SK-N-SH (cell line): Measurements from ENCODE around the gene RASEF. TPM values are rescaled to one million over a fixed set of nuclear protein-coding genes. Genes with fewer than 3 reads are reported as not detected.
A peak's percentile ranks its signal among the peaks of the same experiment; 100 is the strongest.

Experiments
- CTCF ChIA-PET: fragments of 300-600, 350-600 bp; formaldehyde crosslinking; extraction: SDS; loops from one replicate; lab custom pipeline; 2021; lab: Yijun Ruan, JAX
- POLR2A ChIA-PET: fragments of 350-600 bp; sonication (Branson Sonifier 250); formaldehyde crosslinking; extraction: SDS; loops from one replicate; lab custom pipeline; 2020; ENCODE audit warnings: antibody characterized with exemption, inconsistent platforms; lab: Yijun Ruan, JAX
- DNase-seq: peaks from one replicate; pipeline ENCODE4 v3.0.0; 2012
- H2AFZ ChIP-seq: fragments of 200-600 bp; sonication (generic); 2 replicates; pipeline ENCODE4 v1.8.1; 2016; ENCODE audit warnings: antibody characterized with exemption, mild to moderate bottlenecking, low read depth
- H3F3A ChIP-seq: fragments of 200-600 bp; sonication (generic); replicated peaks from 2 replicates; pipeline ENCODE3; 2016; ENCODE audit warnings: antibody characterized with exemption, mild to moderate bottlenecking; ENCODE audit not compliant: insufficient read depth
- H3K27ac ChIP-seq, 2 experiments: fragments of 200-500 bp in 1 of 2; fragments of 200-600 bp in 1 of 2; sonication (Bioruptor generic) in 1 of 2; sonication (generic), shearing (Covaris generic) in 1 of 2; 2 replicates each; pipeline versions ENCODE4 v1.5.1 to v1.6.1; 2014 to 2016; ENCODE audit warnings: low read depth in 2 of 2, inconsistent platforms in 1 of 2, low read length in 1 of 2, mild to moderate bottlenecking in 1 of 2, mixed read lengths in 1 of 2
- H3K27me3 ChIP-seq: fragments of 200-600 bp; sonication (generic), shearing (Covaris generic); 2 replicates; pipeline ENCODE4 v1.6.1; 2016; ENCODE audit warnings: mixed run types; ENCODE audit not compliant: insufficient read depth
- H3K36me3 ChIP-seq, 2 experiments: fragments of 200-500 bp in 1 of 2; fragments of 200-600 bp in 1 of 2; sonication (Bioruptor generic) in 1 of 2; sonication (generic) in 1 of 2; replicated peaks in 1 of 2; 2 replicates each; pipeline versions ENCODE3 to v1.5.1; 2014 to 2016; ENCODE audit warnings: low read length in 1 of 2, mild to moderate bottlenecking in 1 of 2; ENCODE audit not compliant: insufficient read depth in 2 of 2, control insufficient read depth in 1 of 2
- H3K4me1 ChIP-seq, 2 experiments: fragments of 200-500 bp in 1 of 2; fragments of 200-600 bp in 1 of 2; sonication (Bioruptor generic) in 1 of 2; sonication (generic), shearing (Covaris generic) in 1 of 2; 2 replicates each; pipeline versions ENCODE4 v1.5.1 to v1.6.1; 2014 to 2016; ENCODE audit warnings: low read depth in 1 of 2, low read length in 1 of 2, mixed run types in 1 of 2; ENCODE audit not compliant: insufficient read depth in 2 of 2, control insufficient read depth in 1 of 2
- H3K4me2 ChIP-seq: fragments of 200-600 bp; sonication (generic), shearing (Covaris generic); 2 replicates; pipeline ENCODE4 v1.6.1; 2017; ENCODE audit warnings: mixed run types
- H3K4me3 ChIP-seq, 2 experiments: fragments of 200-500 bp in 1 of 2; fragments of 200-600 bp in 1 of 2; sonication (Bioruptor generic) in 1 of 2; sonication (generic), shearing (Covaris generic) in 1 of 2; 2 replicates each; pipeline versions ENCODE4 v1.5.1 to v1.8.1; 2014 to 2016; ENCODE audit warnings: low read depth in 2 of 2, inconsistent platforms in 1 of 2, low read length in 1 of 2, mild to moderate bottlenecking in 1 of 2, mixed read lengths in 1 of 2, moderate library complexity in 1 of 2
- H3K79me2 ChIP-seq: fragments of 200-600 bp; sonication (generic); 2 replicates; pipeline ENCODE4 v1.8.1; 2017; ENCODE audit warnings: mild to moderate bottlenecking; ENCODE audit not compliant: insufficient read depth
- H3K9ac ChIP-seq: fragments of 200-600 bp; sonication (generic); 2 replicates; pipeline ENCODE4 v1.6.1; 2017; ENCODE audit warnings: mixed run types
- H3K9me2 ChIP-seq: fragments of 200-600 bp; sonication (generic); 2 replicates; pipeline ENCODE4 v1.6.1; 2017; ENCODE audit warnings: mixed run types
- H3K9me3 ChIP-seq: fragments of 200-600 bp; sonication (generic); 2 replicates; pipeline ENCODE4 v1.6.1; 2017; ENCODE audit warnings: mixed run types, mild to moderate bottlenecking, moderate library complexity
- H4K20me1 ChIP-seq: fragments of 200-600 bp; sonication (generic); 2 replicates; pipeline ENCODE4 v1.6.1; 2017; ENCODE audit warnings: mild to moderate bottlenecking, mixed run types; ENCODE audit not compliant: insufficient read depth
- CHD2 ChIP-seq: fragments of 150-350 bp; IDR thresholded peaks from 2 replicates; pipeline ENCODE4 v1.6.1; 2018; ENCODE audit warnings: low read length; ENCODE audit not compliant: partially characterized antibody
- EZH2phosphoT487 ChIP-seq: fragments of 200-600 bp; sonication (generic); IDR thresholded peaks from 2 replicates; pipeline ENCODE4 v1.6.1; 2017; ENCODE audit warnings: low read depth, mixed run types, mild to moderate bottlenecking, antibody characterized with exemption, moderate library complexity, borderline replicate concordance
- FOSL2 ChIP-seq: IDR thresholded peaks from 2 replicates; pipeline ENCODE4 v1.4.0; 2012; ENCODE audit warnings: low read depth, mild to moderate bottlenecking, moderate library complexity, borderline replicate concordance
- FOXJ3 ChIP-seq: sonication (generic); formaldehyde crosslinking; IDR thresholded peaks from 2 replicates; pipeline ENCODE4 v1.5.1; 2020; ENCODE audit warnings: mild to moderate bottlenecking, missing genetic modification reagents
- FOXM1 ChIP-seq: IDR thresholded peaks from 2 replicates; pipeline ENCODE4 v1.4.0; 2012; ENCODE audit warnings: low read depth, mild to moderate bottlenecking
- MXI1 ChIP-seq: IDR thresholded peaks from 2 replicates; pipeline ENCODE4 v1.6.1; 2012; ENCODE audit warnings: mild to moderate bottlenecking, low read depth, low read length, improper control_type of control experiment
- POLR2AphosphoS5 ChIP-seq: IDR thresholded peaks from 2 replicates; pipeline ENCODE4 v1.6.1; 2012; ENCODE audit warnings: low read depth, low read length
- RAD21 ChIP-seq: IDR thresholded peaks from 2 replicates; pipeline ENCODE4 v1.6.1; 2012; ENCODE audit warnings: mild to moderate bottlenecking, low read length
- RFX5 ChIP-seq: IDR thresholded peaks from 2 replicates; pipeline ENCODE4 v1.6.1; 2012; ENCODE audit warnings: mild to moderate bottlenecking, improper control_type of control experiment, low read length
- TEAD4 ChIP-seq: IDR thresholded peaks from 2 replicates; pipeline ENCODE4 v1.4.0; 2012; ENCODE audit warnings: mild to moderate bottlenecking, borderline replicate concordance; ENCODE audit not compliant: insufficient read depth
- WGBS: methylation state at CpG from one replicate; pipeline ENCODE4 v1.1.6; 2017; ENCODE audit warnings: low lambda C conversion rate; 5-methylcytosine and 5-hydroxymethylcytosine counted together
- polyA plus RNA-seq, 3 experiments: library from polyadenylated mRNA; depleted of rRNA; stranded (reverse); fragments of >200 nt; gene quantifications; 2 replicates each; pipeline ENCODE4 v1.2.3, GENCODE V29; 2012
- TF ChIP-seq, protein P1 (sequence below): fragments of 150-350 bp; IDR thresholded peaks from 2 replicates; pipeline ENCODE4 v1.6.1; 2016; ENCODE audit warnings: mild to moderate bottlenecking, low read depth, low read length
- TF ChIP-seq, protein P2 (sequence below): IDR thresholded peaks from 2 replicates; pipeline ENCODE4 v1.4.0; 2012; ENCODE audit warnings: low read depth, borderline replicate concordance
- TF ChIP-seq, protein P3 (sequence below): fragments of 150-350 bp; IDR thresholded peaks from 2 replicates; pipeline ENCODE4 v1.6.1; 2017; ENCODE audit warnings: antibody characterized with exemption, low read length, low read depth, borderline replicate concordance
- TF ChIP-seq, protein P4 (sequence below): IDR thresholded peaks from 2 replicates; pipeline ENCODE4 v1.6.1; 2012; ENCODE audit warnings: mild to moderate bottlenecking, low read depth, low read length, moderate library complexity

The RASEF gene
- polyA plus RNA-seq, 1 of the 3 experiments (the other 2 are of a cell fraction): not detected

DNA sequence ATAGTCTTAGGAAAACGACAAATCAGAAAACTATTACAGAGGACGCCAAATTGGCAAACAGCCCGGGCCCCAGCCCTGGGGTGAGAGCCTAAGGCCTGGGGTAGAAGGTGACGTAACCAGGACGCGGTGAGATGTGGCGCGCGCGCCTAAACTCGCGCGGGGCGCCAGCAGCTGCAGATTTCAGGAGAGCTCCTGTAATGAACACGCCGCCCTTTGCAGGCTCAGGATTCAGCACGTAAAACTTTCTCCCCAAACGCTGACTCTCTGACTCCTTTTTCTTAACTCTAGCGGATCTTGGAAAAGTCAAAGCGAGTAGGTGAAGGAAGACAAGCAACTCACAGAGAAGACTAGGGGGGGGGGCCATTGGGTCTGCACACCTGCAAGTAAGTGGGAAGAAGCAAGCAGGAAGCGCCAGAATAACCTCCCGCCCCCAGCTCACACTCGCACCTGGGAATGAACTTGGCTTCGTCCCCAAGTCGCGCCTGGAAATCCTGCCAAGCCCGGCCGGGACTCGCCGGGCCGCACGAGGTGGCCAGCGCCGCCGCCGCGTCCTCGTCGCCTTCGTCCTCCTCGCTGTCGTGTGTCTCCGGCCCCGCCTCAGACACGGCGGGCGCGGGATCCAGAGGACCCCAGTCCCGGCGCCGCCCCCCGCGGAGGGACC lies 822 bp downstream of the RASEF start:
- CTCF ChIA-PET: interaction anchor here (0.6 to 1.5 kb wide), 9 partner anchors 14 to 456 kb away, joined by 3 to 5 read pairs (median 3); no protein-coding TSS in a partner anchor
- DNase-seq: peak; percentile 65

DNA sequence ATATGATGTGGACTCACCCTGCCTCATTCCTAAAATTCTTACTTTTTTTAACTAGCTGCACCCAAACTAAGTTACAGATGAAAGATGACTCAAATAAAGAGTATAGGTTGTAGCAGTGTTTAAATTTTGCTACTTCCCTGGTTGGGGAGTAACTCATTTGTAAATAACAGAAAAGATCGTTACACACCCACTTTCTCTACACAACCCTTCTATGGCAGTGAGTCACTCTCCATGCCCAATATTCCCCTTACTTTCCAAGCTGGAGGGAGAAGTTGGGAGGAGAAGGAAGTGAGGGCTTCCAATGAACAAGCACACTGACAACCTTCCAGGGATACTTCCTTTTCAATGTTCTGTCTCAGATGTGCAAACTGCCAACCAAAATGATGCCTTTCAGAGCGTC lies 1.9 kb downstream of the RASEF start:
- no peaks in the 10 kb centered on the region for H3K9me2 ChIP-seq
- H3K4me2 ChIP-seq: no peak overlapping the region
- H3K9ac ChIP-seq: no peak overlapping the region
- H3K79me2 ChIP-seq: no peaks in the 10 kb centered on the region
- no peaks in the 10 kb centered on the region for H4K20me1 ChIP-seq
- peaks cover 0 to 17% of the 10 kb centered on the region in 2 experiments; a peak in 2 of 4 replicates for H3K4me1 ChIP-seq
- H3K27ac ChIP-seq: no peak overlapping the region; a peak in 1 of 4 replicates
- peaks cover 19% of the 10 kb centered on the region; the same call in 1 of the 2 replicates for H3K27me3 ChIP-seq
- 77% methylated on average over 2 of the region's 2 CpGs for WGBS
- no peak for DNase-seq
- no peaks in the 10 kb centered on the region for H3K9me3 ChIP-seq
- POLR2A ChIA-PET: no interaction called here
- H2AFZ ChIP-seq: no peak overlapping the region
- H3F3A ChIP-seq: no peaks in the 10 kb centered on the region
- no peaks in the 10 kb centered on the region for H3K36me3 ChIP-seq
- no peak for TF ChIP-seq RAD21
- TF ChIP-seq, protein P1, sequence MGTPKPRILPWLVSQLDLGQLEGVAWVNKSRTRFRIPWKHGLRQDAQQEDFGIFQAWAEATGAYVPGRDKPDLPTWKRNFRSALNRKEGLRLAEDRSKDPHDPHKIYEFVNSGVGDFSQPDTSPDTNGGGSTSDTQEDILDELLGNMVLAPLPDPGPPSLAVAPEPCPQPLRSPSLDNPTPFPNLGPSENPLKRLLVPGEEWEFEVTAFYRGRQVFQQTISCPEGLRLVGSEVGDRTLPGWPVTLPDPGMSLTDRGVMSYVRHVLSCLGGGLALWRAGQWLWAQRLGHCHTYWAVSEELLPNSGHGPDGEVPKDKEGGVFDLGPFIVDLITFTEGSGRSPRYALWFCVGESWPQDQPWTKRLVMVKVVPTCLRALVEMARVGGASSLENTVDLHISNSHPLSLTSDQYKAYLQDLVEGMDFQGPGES: no peak
- TF ChIP-seq EZH2phosphoT487: no peak
- no peak for TF ChIP-seq TEAD4
- TF ChIP-seq FOSL2: no peak
- TF ChIP-seq CHD2: no peak
- no peak for TF ChIP-seq MXI1
- TF ChIP-seq, protein P2, sequence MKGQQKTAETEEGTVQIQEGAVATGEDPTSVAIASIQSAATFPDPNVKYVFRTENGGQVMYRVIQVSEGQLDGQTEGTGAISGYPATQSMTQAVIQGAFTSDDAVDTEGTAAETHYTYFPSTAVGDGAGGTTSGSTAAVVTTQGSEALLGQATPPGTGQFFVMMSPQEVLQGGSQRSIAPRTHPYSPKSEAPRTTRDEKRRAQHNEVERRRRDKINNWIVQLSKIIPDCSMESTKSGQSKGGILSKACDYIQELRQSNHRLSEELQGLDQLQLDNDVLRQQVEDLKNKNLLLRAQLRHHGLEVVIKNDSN: no peak
- TF ChIP-seq FOXJ3 (CRISPR knock-in tag): no peak
- TF ChIP-seq, protein P3, sequence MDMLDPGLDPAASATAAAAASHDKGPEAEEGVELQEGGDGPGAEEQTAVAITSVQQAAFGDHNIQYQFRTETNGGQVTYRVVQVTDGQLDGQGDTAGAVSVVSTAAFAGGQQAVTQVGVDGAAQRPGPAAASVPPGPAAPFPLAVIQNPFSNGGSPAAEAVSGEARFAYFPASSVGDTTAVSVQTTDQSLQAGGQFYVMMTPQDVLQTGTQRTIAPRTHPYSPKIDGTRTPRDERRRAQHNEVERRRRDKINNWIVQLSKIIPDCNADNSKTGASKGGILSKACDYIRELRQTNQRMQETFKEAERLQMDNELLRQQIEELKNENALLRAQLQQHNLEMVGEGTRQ: no peak
- TF ChIP-seq FOXM1: no peak
- no peak for TF ChIP-seq POLR2AphosphoS5
- TF ChIP-seq, all 33 proteins: peak for 0
- CTCF ChIA-PET: interaction anchor here (1.3 to 1.5 kb wide), 2 partner anchors 100 to 455 kb away, joined by 3 to 5 read pairs; no protein-coding TSS in a partner anchor
- H3K4me3 ChIP-seq: peak overlapping the region in 1 of 2 experiments; percentile 52; a peak in 1 of 4 replicates

More for the DNA sequence above, 822 bp downstream of the RASEF start:
- peak overlapping the region; percentile 52 for H3K4me2 ChIP-seq
- H3K36me3 ChIP-seq: no peaks in the 10 kb centered on the region
- H3K9me3 ChIP-seq: no peaks in the 10 kb centered on the region
- peaks cover 19% of the 10 kb centered on the region; the same call in 1 of the 2 replicates for H3K27me3 ChIP-seq
- POLR2A ChIA-PET: interaction anchor here (0.6 to 1.4 kb wide), 4 partner anchors 16 to 1415 kb away, joined by 3 to 4 read pairs (median 3); no protein-coding TSS in a partner anchor
- H3K79me2 ChIP-seq: no peaks in the 10 kb centered on the region
- H4K20me1 ChIP-seq: no peaks in the 10 kb centered on the region
- peak overlapping the region in 1 of 2 experiments; percentile 52; a peak in 2 of 4 replicates for H3K4me3 ChIP-seq
- H3K9ac ChIP-seq: no peak overlapping the region
- 8% methylated on average over 29 of the region's 53 CpGs for WGBS
- TF ChIP-seq RFX5 (no peak), MXI1 (0 out of 2 replicates have a peak, but pooled peaks have one; percentile 3)
- TF ChIP-seq, protein P4, sequence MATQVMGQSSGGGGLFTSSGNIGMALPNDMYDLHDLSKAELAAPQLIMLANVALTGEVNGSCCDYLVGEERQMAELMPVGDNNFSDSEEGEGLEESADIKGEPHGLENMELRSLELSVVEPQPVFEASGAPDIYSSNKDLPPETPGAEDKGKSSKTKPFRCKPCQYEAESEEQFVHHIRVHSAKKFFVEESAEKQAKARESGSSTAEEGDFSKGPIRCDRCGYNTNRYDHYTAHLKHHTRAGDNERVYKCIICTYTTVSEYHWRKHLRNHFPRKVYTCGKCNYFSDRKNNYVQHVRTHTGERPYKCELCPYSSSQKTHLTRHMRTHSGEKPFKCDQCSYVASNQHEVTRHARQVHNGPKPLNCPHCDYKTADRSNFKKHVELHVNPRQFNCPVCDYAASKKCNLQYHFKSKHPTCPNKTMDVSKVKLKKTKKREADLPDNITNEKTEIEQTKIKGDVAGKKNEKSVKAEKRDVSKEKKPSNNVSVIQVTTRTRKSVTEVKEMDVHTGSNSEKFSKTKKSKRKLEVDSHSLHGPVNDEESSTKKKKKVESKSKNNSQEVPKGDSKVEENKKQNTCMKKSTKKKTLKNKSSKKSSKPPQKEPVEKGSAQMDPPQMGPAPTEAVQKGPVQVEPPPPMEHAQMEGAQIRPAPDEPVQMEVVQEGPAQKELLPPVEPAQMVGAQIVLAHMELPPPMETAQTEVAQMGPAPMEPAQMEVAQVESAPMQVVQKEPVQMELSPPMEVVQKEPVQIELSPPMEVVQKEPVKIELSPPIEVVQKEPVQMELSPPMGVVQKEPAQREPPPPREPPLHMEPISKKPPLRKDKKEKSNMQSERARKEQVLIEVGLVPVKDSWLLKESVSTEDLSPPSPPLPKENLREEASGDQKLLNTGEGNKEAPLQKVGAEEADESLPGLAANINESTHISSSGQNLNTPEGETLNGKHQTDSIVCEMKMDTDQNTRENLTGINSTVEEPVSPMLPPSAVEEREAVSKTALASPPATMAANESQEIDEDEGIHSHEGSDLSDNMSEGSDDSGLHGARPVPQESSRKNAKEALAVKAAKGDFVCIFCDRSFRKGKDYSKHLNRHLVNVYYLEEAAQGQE: no peak
- H3K4me1 ChIP-seq: peaks cover 0 to 17% of the 10 kb centered on the region in 2 experiments; a peak in 2 of 4 replicates
- H2AFZ ChIP-seq: no peak overlapping the region
- H3F3A ChIP-seq: no peaks in the 10 kb centered on the region
- no peaks in the 10 kb centered on the region for H3K9me2 ChIP-seq
- peak overlapping the region in 1 of 2 experiments; percentile 67; a peak in 1 of 4 replicates for H3K27ac ChIP-seq
